GM11168 (cell line): ENCODE measurements around the gene TRAPPC12.
"Not testable (repeated sequence)": the region's sequence is repeated elsewhere in the genome, so short reads cannot be mapped to it uniquely, and the experiment has no call there.

ENCODE experiments used
- in situ Hi-C: fragments of 300-500 bp; cut with MboI; formaldehyde crosslinking; loops from one replicate; pipeline ENCODE4 v1.12.0; 2022; ENCODE audit warnings: low sequenced_read_pairs; ENCODE audit not compliant: unreplicated experiment

TRAPPC12 gene

DNA sequence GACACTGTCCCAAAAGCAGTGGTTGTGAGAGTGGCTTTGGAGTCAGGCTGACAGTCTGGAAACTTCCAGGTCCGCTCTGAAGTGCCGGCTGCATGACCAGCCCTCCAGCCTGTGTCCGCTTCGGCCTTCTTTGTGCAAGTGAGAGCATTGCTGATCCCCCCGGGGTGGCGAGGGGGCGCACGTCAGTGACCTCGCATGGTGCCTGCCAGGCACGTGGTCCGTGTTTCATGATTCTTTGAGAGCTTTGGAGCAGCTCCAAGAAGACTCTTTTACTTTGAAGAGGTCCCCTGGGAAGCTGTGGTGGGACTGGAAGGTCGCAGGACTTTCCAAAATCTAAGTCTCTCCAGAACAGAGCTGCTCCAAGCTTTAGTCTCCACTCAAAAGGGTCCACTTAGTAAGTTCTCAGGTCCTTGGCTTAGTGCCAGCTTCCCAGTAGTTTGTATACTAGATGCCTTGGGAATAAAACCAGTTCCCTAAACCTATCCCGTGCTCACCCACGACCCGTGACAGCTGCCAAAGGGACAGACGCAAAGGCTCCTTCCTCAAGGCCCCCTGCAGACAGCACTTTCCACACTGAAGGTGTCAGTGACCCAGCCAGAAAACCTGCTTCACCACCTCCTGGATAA is 71.0 kb downstream of the TRAPPC12 start:
- in situ Hi-C loops = no loop called here

DNA sequence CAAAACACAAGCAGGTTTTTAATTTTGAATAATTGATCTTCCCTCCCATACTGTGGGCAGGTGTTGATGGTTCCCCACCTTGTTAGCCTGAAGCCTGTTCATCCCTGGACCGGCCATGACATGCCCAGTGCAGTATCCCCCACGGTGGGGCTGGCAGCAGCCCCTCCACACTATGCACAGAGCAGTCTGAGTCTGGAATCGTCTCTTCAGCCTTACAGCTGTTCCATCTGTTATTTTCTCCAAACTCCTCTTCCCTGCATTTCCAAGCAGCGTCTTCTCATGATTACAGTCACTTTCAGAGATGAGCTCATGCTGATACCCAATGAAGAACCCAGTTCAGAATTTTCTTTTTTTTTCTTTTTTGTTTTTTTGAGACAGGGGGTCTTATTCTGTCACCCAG is 71.7 kb downstream of the TRAPPC12 start:
- in situ Hi-C loops = no loop called here

DNA sequence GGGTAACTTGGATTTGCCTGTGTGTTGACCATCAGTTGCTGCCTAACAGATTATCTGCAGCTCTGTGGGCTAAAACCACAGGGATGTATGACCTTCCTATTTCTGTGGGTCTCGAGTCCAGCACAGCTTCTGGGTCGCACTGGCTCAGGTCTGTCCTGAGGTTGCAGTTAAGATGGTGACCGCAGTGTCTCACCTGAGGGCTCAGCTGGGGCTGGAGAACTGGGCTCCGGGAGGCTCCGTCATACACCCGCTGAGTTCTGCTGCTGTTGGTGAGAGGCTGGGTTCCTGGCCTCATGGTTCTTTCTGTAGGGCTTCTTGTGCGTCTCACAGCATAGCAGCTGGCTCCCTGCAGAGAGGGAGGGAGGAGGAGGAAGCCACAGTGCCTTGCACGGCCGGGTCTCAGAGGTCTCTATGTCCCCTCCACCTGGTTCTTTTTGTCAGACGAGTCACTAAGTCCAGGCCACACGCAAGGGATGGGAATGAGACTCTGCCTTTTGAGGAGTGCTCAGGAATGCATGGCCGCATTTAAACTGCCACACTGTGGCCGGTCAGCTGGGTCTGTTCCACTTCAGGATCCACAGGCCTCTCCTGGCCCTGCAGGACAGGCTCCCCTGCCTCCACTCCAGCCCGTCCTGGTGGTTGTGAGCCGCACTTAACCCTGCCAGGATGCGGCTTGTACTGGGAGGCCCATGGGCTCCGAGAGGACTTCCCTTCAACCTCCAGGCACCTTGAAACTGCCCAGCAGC is 72.6 kb downstream of the TRAPPC12 start:
- in situ Hi-C loops = no loop called here

DNA sequence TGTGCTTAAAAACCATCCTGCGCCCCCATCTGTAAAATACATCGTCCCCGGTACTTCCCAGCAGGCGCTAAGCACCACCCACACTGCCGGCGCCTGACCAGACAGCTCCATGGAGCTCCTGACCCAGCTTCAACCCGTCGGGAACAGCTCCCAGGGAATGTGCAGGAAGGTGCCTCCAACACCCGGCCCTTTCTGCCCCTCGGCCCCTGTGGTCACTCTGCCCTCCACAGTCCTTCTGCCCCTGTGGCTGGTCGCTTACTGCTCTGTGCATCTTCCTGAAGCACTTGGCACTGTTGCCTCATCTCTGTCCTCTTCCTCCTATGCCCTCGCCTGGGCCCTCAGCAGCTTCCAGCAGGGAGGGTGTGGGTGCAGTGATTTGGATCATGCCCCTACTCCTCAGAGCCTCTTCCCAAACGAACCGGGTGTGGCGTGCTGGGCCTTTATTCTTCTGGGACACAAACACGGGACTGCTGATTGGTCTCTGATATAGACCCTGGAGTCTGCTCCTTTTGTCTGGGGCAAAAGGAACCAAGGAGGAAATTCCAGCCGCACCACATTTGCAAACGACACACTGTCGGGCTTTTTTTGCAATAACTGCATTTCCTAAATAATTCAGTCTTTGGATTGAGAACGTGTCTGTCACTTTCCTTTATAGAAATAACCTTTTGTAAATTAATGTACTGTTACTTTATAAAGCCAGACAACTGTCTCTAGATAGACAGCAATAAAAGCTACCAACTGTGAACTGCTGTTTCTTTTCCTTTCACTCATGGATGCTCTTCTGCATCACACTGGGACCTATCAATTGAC is 73.9 kb downstream of the TRAPPC12 start:
- in situ Hi-C loops = no loop called here

DNA sequence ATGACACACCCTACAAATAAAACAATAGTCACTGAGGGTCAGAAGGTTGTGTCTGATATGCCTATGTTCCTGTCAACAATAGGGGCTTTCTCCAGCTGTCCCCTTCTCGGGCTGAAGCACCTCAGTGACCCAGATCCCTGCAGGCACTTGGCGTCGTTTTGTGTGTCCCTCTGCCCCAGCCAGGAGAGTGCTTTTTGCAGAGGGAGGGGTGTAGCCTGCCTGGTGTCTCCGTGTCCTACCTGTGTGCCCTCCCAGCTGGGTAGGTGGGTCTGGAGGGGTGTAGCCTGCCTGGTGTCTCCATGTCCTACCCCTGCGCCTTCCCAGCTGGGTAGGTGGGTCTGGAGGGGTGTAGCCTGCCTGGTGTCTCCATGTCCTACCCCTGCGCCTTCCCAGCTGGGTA is 74.5 kb downstream of the TRAPPC12 start:
- in situ Hi-C loops = not testable (repeated sequence)

DNA sequence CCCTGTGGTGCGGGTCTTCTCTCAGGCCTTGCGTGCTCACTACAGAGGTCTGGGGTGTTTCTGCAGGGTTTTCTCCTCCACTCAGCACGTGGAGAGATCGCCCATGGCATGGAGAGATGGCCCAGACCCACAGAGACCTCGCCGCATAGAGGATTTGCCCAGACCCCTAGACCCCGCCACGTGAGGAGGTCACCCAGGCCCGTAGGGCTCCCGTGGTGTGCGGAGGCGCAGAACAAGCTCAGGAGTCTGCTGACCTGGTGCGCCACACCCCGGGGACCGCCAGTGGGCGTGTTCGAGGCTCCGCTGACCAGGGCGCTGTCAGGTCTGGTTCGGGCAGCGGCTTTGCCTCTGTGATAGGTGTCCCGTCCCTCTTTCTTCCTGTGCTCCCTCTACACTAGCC is 75.3 kb downstream of the TRAPPC12 start:
- in situ Hi-C loops = no loop called here

DNA sequence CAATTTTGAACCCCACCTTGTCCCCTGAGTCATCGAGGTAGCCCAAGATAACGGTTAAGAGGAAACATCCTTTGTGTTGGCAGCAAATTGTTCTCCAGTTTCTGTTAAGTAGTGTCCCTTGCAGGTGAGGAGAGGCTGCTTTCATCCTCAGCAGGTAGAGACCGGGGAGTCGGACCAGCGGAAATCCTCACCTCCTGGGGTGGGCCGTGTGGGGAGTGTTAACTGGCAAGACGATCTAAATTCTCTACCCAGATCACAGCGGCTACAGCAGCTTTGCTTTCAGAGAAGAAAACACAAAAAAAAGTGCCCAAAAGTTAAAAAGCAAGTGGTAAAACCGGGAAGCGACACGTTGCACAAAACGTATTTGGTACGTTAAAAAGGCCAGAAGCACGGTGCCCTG is 76.6 kb downstream of the TRAPPC12 start:
- in situ Hi-C loops = no loop called here

DNA sequence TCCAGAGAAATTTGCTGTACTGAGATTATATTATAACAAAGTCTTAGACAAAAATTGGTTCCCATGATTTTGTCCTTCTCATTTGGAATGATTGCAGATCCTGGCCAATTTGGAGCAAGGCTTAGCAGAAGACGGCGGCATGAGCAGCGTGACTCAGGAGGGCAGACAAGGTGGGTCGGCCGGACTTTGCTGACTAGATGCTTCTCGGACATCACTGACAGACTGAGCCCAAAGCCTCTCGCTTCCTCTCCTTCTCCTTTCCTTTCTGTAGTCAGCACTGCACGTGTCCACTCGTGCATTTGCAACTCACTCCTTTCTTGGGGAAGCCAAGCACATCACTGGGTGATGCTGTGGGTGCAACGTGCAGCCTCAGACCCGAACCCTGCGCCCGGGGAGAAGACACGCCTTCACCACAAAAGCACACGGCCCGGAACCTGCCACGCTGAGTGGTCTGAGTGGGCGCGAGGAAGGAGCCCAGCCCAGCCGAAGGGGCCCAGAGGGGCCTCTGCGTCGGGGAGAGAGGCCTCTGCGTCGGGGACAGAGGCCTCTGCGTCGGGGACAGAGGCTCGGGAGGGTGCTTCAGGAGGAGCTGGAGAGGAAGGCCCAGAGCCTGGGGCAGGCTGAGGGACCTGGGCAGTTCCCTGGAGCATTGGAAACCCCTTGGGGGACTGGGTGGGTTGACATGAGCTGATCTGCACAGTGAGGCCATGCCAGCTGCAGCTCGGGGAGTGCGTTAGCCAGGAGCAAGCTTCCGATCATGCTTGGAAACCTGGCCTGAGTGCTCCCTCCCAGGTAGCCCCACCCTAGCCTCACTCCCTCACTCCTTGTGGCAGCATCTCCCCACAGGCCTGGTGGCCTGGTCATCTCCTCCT is 78.3 kb downstream of the TRAPPC12 start:
- in situ Hi-C loops = no loop called here

DNA sequence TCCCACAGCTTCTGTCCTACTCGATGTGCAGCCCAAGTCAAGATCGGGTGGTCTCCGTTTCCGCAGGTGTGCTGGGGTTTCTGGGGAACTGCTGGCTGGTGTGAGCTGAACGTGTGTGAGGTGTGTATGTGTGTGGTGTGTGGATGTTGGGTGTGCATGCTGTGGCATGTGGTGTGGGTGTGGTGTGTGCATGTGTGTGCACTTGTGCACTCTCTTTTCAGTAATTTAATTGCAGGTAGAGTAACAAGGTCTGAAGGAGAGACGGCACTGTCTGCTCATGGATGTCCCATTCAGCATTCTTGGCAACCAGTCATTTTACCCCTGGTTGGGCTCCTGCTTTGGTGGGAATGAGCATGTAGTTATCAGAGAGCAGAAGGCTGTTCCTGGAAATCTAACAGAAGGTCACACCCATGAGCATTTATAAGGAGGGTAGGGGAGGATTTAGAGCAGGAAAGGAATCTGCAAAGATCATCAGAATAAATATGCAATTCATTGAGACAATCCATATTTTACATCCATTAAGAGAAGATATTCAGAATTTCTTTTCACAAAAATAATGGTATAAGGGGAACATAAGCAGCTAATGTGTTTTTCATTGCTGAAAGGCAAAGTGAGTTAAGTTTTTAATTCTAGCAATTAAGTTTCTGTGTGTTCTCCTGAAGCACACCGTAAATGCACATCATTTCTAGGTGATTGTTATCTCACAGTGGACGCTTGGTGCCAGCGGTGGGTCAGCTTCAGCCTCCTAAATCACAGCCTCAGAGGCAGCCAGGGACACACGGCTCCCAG is 79.1 kb downstream of the TRAPPC12 start:
- in situ Hi-C loops = no loop called here

DNA sequence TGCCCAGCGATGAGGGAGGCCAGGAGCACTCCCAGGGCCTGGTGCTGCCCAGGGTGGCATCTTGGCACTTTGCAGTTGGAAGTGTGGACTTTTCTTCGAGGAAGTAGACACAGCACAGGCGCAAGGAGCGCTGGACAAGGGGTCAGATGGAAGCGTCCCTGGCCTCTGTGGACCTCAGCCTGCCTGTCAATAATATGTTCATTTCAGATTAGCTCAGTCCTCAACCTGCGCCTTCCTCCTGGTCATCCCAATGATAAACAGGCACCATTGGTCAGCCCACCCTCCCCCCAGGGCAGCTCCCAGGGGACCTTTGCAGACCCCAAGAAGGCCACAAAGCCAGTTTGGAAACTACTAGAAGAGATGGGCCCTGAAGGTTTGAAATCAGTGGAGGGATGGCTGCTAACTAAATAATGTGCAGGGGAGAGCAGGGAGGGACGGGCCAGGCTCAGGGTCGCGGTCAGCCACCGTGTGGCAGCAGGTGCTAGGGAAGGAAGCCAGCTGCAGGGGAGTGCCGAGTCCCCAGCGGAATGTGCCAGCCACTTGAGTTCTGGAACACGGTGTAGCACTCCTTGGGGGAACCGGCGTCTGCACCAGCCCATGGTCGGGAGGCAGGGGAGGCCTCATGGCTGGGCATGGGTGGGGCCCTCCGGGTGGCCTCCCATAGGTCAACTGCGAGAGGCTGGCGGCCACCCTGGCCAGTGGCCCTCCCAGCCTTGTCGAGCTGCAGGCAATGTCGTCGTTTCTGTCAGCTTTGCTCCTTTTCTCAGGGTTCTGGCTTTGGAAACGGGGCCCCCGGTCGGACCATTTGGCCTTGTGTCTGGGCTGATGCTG is 79.9 kb downstream of the TRAPPC12 start:
- in situ Hi-C loops = no loop called here

DNA sequence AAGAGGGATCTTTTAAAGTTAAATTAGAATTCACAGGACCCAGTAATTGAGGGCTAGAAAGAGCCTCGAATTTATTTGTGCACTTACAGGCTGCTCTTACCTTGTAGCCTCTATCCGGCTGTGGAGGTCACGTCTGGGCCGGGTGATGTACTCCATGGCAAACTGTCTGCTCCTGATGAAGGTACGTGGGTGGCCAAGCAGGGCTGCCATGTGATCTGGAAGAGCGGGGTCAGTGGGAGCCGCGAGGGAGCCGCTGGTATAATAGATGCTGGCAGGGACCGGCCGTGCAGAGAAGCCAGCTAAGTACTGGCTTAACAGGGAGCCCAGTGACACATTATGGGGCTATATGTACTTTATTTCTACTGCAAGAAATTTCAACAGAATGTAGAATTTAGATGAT is 80.7 kb downstream of the TRAPPC12 start:
- in situ Hi-C loops = no loop called here

DNA sequence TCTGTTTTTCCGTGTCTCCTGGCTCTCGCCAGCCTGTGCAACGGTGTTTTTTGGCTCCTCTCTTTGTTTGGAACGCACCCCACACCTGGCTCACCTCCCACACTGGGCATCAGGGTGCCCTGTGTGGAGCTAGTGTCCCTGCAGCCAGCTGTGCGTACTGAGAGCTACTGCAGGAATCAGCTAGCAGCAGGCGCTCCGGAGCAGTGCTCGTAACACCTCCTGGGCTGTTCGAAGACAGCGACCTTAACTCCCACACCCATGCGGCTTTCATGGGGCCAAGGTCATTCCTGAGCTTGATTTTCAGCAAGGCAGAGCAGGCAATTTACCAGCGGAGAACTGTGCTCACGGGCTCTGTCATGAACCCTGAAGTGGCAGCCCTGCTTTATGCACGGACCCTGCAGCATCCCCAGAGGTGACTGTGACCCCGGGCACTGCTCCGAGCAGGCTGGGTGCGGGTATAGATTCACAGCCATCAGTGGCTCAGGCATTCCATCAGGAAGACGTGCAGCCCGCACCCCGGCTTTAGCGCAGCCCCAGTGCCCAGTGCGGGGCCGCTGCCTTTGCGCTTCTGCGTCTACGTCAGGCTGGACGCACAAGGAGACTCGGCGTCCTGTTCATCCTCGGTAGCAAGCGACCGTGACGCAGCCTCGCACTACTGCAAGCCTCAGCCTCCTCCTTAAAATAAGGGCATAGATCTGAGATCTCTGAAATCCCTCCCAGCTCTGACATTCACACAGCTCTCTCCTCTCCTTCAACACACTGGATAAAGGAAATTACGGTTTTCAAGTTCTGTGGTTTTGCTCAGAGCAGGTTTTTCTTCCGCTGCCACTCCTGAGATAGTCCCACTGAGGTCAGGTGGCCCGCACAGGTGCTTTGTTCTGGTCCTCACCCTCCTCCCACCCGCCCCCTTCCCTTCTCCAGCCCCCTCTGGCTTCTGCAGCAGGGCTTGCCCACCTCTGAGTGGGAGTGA is 81.6 kb downstream of the TRAPPC12 start:
- in situ Hi-C loops = no loop called here

DNA sequence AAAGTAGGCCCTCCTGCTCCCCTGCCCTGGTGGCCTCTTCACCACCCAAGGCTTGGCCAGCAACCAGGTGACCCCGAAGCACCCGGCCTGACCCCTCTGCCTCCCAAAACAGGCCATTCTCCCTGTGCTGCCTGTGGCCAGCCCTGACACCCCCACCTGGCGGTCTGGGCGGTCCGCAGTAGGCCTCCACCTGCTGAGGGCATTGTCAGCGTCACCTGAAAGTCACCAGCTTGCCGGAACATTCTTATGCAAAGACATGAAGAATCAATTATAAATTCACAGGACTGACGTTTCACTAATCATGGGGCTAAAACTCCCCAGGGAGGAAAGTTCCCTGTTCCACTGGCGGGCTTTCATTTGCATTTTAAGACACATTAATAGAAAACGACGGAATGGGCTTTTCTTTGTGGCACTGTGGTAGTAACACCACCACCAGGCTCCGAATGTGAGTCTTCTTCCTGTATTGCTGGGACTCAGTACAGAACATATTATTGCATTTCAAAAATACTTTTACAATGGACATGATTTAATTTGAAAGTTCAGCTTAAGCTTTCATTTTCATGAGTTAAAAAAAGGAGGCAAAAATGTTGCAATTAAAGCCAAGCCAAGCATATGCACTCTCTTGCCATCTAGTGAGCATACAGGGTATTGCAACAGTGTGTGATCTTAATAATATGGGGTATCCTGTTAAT is 82.5 kb downstream of the TRAPPC12 start:
- in situ Hi-C loops = no loop called here

DNA sequence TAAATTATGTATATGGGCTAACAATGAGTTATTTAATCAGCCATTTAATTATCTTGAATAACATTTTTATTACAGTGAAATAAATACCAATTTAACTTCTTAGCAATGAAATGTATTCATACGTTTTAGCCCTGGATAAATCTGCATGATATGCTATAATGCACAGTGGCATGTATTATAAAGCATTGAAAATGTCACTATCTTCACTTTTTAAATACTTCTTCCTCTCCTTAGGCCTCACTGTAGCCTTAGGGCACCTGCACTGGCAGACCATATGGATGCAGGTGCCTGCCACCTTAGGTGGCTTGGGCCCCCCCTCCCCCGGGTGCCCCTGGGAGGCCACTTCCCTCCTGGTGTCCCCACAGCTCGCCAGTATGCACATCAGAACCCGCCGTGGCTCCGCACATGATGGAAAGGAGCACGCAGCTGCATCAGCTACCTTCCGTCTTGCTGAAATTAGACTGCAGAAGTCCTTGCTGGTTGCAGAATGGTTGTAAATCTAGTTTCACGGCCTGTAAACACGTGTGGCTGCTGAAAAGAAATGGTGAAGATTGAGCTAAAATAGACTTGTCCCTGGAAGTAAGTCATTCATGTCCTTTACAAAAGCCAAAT is 83.1 kb downstream of the TRAPPC12 start:
- in situ Hi-C loops = no loop called here

DNA sequence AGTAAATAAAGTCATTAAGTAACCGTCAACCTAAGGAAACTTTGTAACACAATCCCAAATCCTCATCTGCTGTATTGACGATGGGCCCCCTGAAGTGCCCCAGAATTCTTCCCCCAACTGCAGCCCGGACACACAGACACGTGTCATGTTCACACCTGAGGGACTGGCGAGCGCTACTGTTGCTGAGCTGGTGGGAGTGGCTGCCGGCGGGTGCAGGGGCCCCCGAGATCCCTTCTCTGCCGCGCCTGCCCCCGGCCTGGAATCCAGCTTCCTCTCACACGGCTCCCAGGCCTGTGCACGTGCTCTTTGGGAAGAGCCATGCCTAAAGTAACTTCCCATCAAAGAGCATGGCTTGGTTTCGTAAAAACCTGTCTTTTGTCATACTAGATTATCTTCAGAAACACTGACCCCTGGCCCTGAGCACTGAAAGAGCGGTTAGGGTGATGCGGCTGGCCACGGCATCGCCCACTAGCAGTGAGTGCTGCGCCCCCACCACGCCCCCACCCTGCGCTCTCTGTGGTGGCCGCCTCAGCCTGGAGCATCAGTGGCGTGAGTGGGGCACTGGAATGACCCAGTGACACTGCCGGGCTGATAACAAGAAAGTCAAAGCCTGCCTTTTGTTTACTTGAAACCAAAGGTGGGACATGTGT is 83.8 kb downstream of the TRAPPC12 start:
- in situ Hi-C loops = no loop called here

DNA sequence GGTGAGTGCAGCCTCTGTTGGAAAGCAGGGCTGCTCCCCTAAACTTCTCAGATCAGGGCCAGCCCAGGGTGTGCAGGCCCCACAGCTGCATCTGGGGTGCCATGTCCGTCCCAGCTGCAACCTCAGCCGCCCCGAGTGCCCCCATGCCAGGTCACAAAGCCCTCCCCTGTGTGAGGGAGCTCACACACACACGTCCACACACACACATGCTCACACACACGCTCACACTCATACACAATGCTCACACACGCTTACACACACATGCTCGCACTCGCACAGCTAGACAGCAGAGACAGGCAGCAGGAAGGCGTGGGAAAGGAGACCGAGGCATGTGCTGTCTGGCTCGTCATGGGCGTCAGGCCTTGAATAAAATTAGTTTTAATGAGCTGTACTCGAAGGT is 84.5 kb downstream of the TRAPPC12 start:
- in situ Hi-C loops = no loop called here
